Smooth muscle cell (in vitro differentiated cells): Measurements from ENCODE around the gene ANGPTL4. TPM values are rescaled to one million over a fixed set of nuclear protein-coding genes. Genes with fewer than 3 reads are reported as not detected.

Experiments used
- DNase-seq: peaks from one replicate; lab custom pipeline; 2025; ENCODE audit not compliant: unreplicated experiment; lab: John Stamatoyannopoulos, UW
- H2AFZ ChIP-seq: fragments of 200-600 bp; sonication (generic); 2 replicates; pipeline ENCODE4 v1.6.0; 2016; ENCODE audit warnings: antibody characterized with exemption, low read depth, mild to moderate bottlenecking
- H3F3A ChIP-seq: fragments of 200-600 bp; sonication (generic); 2 replicates; pipeline ENCODE4 v1.6.0; 2017; ENCODE audit warnings: antibody characterized with exemption, low read depth
- H3K27ac ChIP-seq: fragments of 200-600 bp; sonication (generic); 2 replicates; pipeline ENCODE4 v1.5.1; 2016; ENCODE audit warnings: low read depth, mild to moderate bottlenecking
- H3K27me3 ChIP-seq: fragments of 200-600 bp; sonication (generic); 2 replicates; pipeline ENCODE4 v1.6.1; 2016; ENCODE audit warnings: low read depth, mild to moderate bottlenecking
- H3K36me3 ChIP-seq: fragments of 200-600 bp; sonication (generic); 2 replicates; pipeline ENCODE4 v1.5.1; 2016; ENCODE audit warnings: low read depth
- H3K4me1 ChIP-seq: fragments of 200-600 bp; sonication (generic); 2 replicates; pipeline ENCODE4 v1.5.1; 2016; ENCODE audit warnings: low read depth
- H3K4me2 ChIP-seq: fragments of 200-600 bp; sonication (generic); 2 replicates; pipeline ENCODE4 v1.6.0; 2016; ENCODE audit warnings: mild to moderate bottlenecking
- H3K4me3 ChIP-seq: fragments of 200-600 bp; sonication (generic); 2 replicates; pipeline ENCODE4 v1.5.1; 2016; ENCODE audit warnings: mild to moderate bottlenecking
- H3K79me2 ChIP-seq: fragments of 200-600 bp; sonication (generic); 2 replicates; pipeline ENCODE4 v1.6.0; 2016; ENCODE audit warnings: low read depth, mild to moderate bottlenecking
- H3K9ac ChIP-seq: fragments of 200-600 bp; sonication (generic); 2 replicates; pipeline ENCODE4 v1.6.0; 2016; ENCODE audit warnings: low read depth
- H3K9me3 ChIP-seq: fragments of 200-600 bp; sonication (generic); replicated peaks from 2 replicates; pipeline ENCODE4 v1.5.1; 2016; ENCODE audit warnings: low read depth
- H4K20me1 ChIP-seq: fragments of 200-600 bp; sonication (generic); 2 replicates; pipeline ENCODE4 v1.6.0; 2016; ENCODE audit warnings: low read depth
- WGBS: methylation state at CpG from one replicate; pipeline ENCODE4 v1.1.7; 2016; ENCODE audit warnings: low lambda C conversion rate; 5-methylcytosine and 5-hydroxymethylcytosine counted together
- polyA plus RNA-seq: library from polyadenylated mRNA; unstranded; fragments of >200 nt; fragmentation: Nextera tagmentation; extraction: Ambion mirVana; gene quantifications from 2 replicates; pipeline ENCODE4 v1.2.1, GENCODE V29; 2016
- total RNA-seq: library from RNA; depleted of rRNA; stranded (reverse); fragments of >200 nt; gene quantifications from 2 replicates; pipeline ENCODE4 v1.2.3, GENCODE V29; 2014
- TF ChIP-seq, protein P1 (sequence below): fragments of 200-600 bp; sonication (generic); IDR thresholded peaks from 2 replicates; pipeline ENCODE4 v1.5.1; 2017; ENCODE audit warnings: borderline replicate concordance, mild to moderate bottlenecking, antibody characterized with exemption; ENCODE audit not compliant: insufficient read depth, poor library complexity, severe bottlenecking

ANGPTL4 gene
- total and polyA plus RNA-seq, 2 experiments from 2014 or later: 10.2 to 18.7 TPM

DNA sequence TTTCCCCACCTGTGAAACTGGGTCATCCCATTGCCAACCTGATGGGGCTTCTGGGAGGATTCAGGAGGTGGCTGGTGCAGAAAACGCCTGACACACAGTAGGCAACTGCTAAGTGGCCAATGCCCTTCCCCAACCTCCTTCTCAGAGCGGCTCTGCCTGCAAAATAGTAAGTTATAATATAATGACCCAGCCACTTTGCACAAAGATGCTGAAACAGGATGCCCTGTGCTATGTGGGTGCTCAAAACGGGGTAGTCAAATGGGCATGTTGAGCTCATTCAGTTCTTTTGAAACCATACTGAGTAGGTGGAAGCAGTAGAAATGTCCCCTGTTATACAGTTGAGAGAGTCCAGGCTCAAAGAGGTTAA lies 49.7 kb downstream of the ANGPTL4 start:
- H3K27ac ChIP-seq: no peak overlapping the region
- no peak for DNase-seq

DNA sequence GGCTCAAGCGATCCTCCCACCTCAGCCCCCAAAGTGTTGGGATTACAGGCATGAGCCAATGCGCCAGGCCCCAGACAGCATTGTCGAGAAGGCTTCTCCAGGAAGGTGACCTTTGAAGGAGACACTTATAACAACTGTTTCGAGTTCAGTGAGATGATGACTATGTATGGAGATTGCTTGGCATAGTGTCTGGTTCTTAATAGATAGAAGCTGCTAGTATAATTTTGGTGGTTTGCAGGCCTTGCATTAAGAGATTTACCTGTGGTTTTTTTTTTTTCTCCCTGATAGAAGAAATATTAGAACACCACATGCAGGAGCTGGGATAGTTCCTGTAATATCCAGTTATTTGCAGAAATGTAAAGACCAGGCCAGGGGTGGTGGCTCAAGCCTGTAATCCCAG lies 52.8 kb downstream of the ANGPTL4 start:
- Histone ChIP-seq H3K4me3 (no peak overlapping the region), H3K9ac (no peak overlapping the region), H3K36me3 (no peaks in the 10 kb centered on the region), H3K27ac (no peak overlapping the region), H3K9me3 (no peaks in the 10 kb centered on the region), H3F3A (peaks cover 5% of the 10 kb centered on the region), H3K4me1 (no peaks in the 10 kb centered on the region), H4K20me1 (no peaks in the 10 kb centered on the region), H3K79me2 (no peaks in the 10 kb centered on the region), H3K27me3 (no peaks in the 10 kb centered on the region), H3K4me2 (no peak overlapping the region), H2AFZ (no peak overlapping the region)
- no peak for DNase-seq
- 81% methylated on average over 4 of the region's 4 CpGs for WGBS
- TF ChIP-seq, protein P1, sequence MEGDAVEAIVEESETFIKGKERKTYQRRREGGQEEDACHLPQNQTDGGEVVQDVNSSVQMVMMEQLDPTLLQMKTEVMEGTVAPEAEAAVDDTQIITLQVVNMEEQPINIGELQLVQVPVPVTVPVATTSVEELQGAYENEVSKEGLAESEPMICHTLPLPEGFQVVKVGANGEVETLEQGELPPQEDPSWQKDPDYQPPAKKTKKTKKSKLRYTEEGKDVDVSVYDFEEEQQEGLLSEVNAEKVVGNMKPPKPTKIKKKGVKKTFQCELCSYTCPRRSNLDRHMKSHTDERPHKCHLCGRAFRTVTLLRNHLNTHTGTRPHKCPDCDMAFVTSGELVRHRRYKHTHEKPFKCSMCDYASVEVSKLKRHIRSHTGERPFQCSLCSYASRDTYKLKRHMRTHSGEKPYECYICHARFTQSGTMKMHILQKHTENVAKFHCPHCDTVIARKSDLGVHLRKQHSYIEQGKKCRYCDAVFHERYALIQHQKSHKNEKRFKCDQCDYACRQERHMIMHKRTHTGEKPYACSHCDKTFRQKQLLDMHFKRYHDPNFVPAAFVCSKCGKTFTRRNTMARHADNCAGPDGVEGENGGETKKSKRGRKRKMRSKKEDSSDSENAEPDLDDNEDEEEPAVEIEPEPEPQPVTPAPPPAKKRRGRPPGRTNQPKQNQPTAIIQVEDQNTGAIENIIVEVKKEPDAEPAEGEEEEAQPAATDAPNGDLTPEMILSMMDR: no peak

More for the DNA sequence above, 49.7 kb downstream of the ANGPTL4 start:
- no peaks in the 10 kb centered on the region for H4K20me1 ChIP-seq
- TF ChIP-seq, protein P1: no peak
- no peaks in the 10 kb centered on the region for H3K27me3 ChIP-seq
- H3K4me2 ChIP-seq: peak overlapping the region; percentile 94
- no peaks in the 10 kb centered on the region for H3K4me1 ChIP-seq
- 27% methylated on average over 3 of the region's 3 CpGs for WGBS
- no peaks in the 10 kb centered on the region for H3K36me3 ChIP-seq
- H3K9ac ChIP-seq: no peak overlapping the region
- peak overlapping the region; percentile 60 for H3K4me3 ChIP-seq
- H3K9me3 ChIP-seq: no peaks in the 10 kb centered on the region
- H2AFZ ChIP-seq: no peak overlapping the region
- H3F3A ChIP-seq: peaks cover 9% of the 10 kb centered on the region
- H3K79me2 ChIP-seq: no peaks in the 10 kb centered on the region

GRCh38 chr19:8421484-8422461 lies 57.8 kb downstream of the ANGPTL4 start:
- 95% methylated on average over 28 of the region's 28 CpGs for WGBS

More at GRCh38 chr19:8421484-8422461, 57.8 kb downstream of the ANGPTL4 start:
- Histone ChIP-seq H3K9me3 (no peaks in the 10 kb centered on the region), H3K9ac (no peak overlapping the region), H3F3A (peaks cover 24% of the 10 kb centered on the region), H4K20me1 (no peaks in the 10 kb centered on the region), H3K4me1 (no peaks in the 10 kb centered on the region), H3K27me3 (no peaks in the 10 kb centered on the region), H3K27ac (no peak overlapping the region), H3K4me3 (no peak overlapping the region), H3K36me3 (no peaks in the 10 kb centered on the region), H3K79me2 (no peaks in the 10 kb centered on the region), H2AFZ (no peak overlapping the region), H3K4me2 (no peak overlapping the region)
- no peak for DNase-seq
- TF ChIP-seq, protein P1: no peak
